Measurements from ENCODE around the gene BICRA.

Gene BICRA

GRCh38 chr19:47608969-47609905, at the start of gene BICRA:
BICRA (plus strand) TSS chr19:47609134; CDS start chr19:47673575, 64,441 bp downstream.
- Histone ChIP-seq H3K36me3 (ENCODE audit: control insufficient read depth, insufficient read depth, low read length) (no peaks in the 10 kb centered on the region), H3K27me3 (replicated peaks; ENCODE audit: control insufficient read depth, insufficient read depth, low read length) (no peaks in the 10 kb centered on the region), H3K4me3 (replicated peaks; ENCODE audit: low read depth, low read length) (peak within 1 kb of the TSS; percentile 92)
- TF ChIP-seq CTCF (IDR thresholded peaks at IDR 0.05; ENCODE audit: insufficient read depth, low read length, poor library complexity, severe bottlenecking) = no peak
- peak; percentile 88 for DNase-seq (ENCODE audit: extremely low read depth, insufficient read length)

- no peaks in the 10 kb centered on the region for H3K36me3 ChIP-seq (ENCODE audit: control insufficient read depth, insufficient read depth, low read length)
- no peak for DNase-seq (ENCODE audit: extremely low read depth, insufficient read length)
- H3K27me3 ChIP-seq (replicated peaks; ENCODE audit: control insufficient read depth, insufficient read depth, low read length) = peaks cover 2% of the 10 kb centered on the region; the same call in 1 of the 2 replicates
- TF ChIP-seq CTCF (IDR thresholded peaks at IDR 0.05; ENCODE audit: insufficient read depth, low read length, poor library complexity, severe bottlenecking) = no peak
- no peak overlapping the region for H3K4me3 ChIP-seq (replicated peaks; ENCODE audit: low read depth, low read length)
These were observed 47.9 kb upstream of the BICRA start for GRCh38 chr19:47560999-47561398.

DNA sequence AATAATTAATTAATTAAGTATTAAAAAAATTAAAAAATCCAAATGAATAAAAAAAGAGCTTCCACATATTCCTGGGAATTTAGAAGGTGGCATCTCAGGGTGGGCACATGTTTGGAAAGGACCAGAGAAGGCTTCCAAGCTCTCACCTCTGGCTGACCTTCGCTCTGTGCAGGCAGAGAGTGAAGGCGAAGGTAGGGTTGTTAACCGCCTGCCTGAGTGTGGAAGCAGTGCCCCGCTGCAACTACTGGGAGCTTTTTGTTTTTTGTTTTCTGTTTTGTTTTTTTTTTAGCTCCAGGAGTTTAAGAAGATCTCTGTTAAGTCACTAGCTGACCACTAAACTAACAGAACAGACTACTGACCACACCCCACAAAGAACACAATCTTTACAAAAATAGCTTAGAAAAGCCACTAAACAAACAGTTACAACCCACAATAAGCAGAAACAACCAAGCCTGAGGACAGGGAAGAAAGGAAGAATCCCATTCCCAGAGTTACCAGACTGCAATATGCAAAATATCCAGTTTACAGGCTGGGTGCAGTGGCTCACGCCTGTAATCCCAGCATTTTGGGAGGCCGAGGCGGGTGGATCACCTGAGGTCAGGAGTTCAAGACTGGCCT, 47.4 kb upstream of the BICRA start:
- no peak for DNase-seq (ENCODE audit: extremely low read depth, insufficient read length)
- no peaks in the 10 kb centered on the region for H3K36me3 ChIP-seq (ENCODE audit: control insufficient read depth, insufficient read depth, low read length)
- H3K27me3 ChIP-seq (replicated peaks; ENCODE audit: control insufficient read depth, insufficient read depth, low read length) = peaks cover 2% of the 10 kb centered on the region; the same call in 1 of the 2 replicates
- H3K4me3 ChIP-seq (replicated peaks; ENCODE audit: low read depth, low read length) = no peak overlapping the region
- no peak for TF ChIP-seq CTCF (IDR thresholded peaks at IDR 0.05; ENCODE audit: insufficient read depth, low read length, poor library complexity, severe bottlenecking)

DNA sequence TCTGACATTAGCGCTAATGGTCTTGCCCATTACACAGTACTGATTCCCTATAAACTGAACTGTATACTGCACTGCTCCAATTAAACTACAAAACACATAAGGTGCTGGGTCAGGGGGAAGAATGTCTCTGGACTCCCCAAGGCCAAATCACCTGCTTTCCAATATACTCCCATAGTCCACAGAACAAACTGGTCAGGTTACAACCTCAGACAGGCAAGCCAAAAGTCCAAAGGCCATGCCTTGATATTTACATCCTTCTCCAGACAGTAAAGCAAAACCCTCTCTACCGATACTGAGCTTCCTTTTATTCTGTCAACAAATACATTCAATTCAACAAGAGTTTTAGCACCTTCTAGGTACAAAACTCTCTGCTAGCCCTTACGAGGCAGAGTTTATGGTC, 44.9 kb upstream of the BICRA start:
- DNase-seq (ENCODE audit: extremely low read depth, insufficient read length) = no peak
- Histone ChIP-seq H3K36me3 (ENCODE audit: control insufficient read depth, insufficient read depth, low read length) (no peaks in the 10 kb centered on the region), H3K27me3 (replicated peaks; ENCODE audit: control insufficient read depth, insufficient read depth, low read length) (peaks cover 2% of the 10 kb centered on the region; the same call in 1 of the 2 replicates), H3K4me3 (replicated peaks; ENCODE audit: low read depth, low read length) (no peak overlapping the region)
- no peak for TF ChIP-seq CTCF (IDR thresholded peaks at IDR 0.05; ENCODE audit: insufficient read depth, low read length, poor library complexity, severe bottlenecking)

DNA sequence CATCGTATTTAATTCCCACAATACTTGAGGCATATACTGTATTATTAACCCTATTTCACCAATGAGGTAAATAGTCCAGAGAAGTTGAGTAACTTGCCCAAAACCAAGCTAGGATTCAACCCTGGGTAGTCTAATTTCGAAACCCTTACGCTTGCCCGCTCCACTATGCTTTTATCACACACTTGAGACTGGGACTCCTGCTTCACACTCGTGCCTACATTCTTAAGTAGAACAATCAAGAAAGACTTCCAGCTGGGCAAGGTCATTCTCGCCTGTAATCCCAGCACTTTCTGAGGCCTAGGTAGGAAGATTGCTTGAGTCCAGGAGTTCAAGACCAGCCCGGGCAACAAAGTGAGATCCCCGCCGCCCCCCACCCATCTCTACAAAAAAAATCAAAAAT, 39.6 kb upstream of the BICRA start:
- Histone ChIP-seq H3K27me3 (replicated peaks; ENCODE audit: control insufficient read depth, insufficient read depth, low read length) (no peaks in the 10 kb centered on the region; the same call in 1 of the 2 replicates), H3K4me3 (replicated peaks; ENCODE audit: low read depth, low read length) (no peak overlapping the region), H3K36me3 (ENCODE audit: control insufficient read depth, insufficient read depth, low read length) (no peaks in the 10 kb centered on the region)
- DNase-seq (ENCODE audit: extremely low read depth, insufficient read length) = no peak
- TF ChIP-seq CTCF (IDR thresholded peaks at IDR 0.05; ENCODE audit: insufficient read depth, low read length, poor library complexity, severe bottlenecking) = no peak
